IMR-90 (cell line): Measurements from ENCODE around the gene CTNND2.

ENCODE experiments used
- BHLHE40 ChIP-seq: fragments of 150-350 bp; IDR thresholded peaks from 2 replicates; pipeline ENCODE4 v1.6.1; 2016; ENCODE audit warnings: mild to moderate bottlenecking, low read depth, low read length
- CEBPB ChIP-seq: IDR thresholded peaks from 2 replicates; pipeline ENCODE4 v1.6.1; 2012; ENCODE audit warnings: low read depth, low read length, improper control_type of control experiment
- POLR2A ChIP-seq: IDR thresholded peaks from 2 replicates; pipeline ENCODE4 v1.6.1; 2012; ENCODE audit warnings: mild to moderate bottlenecking, low read depth, low read length
- RAD21 ChIP-seq: IDR thresholded peaks from 2 replicates; pipeline ENCODE4 v1.6.1; 2012; ENCODE audit warnings: low read length, improper control_type of control experiment
- TF ChIP-seq, protein P1 (sequence below): conservative IDR thresholded peaks from 2 replicates; pipeline ENCODE4 v1.5.1; 2012; ENCODE audit warnings: mild to moderate bottlenecking, low read depth, low read length, improper control_type of control experiment

DNA sequence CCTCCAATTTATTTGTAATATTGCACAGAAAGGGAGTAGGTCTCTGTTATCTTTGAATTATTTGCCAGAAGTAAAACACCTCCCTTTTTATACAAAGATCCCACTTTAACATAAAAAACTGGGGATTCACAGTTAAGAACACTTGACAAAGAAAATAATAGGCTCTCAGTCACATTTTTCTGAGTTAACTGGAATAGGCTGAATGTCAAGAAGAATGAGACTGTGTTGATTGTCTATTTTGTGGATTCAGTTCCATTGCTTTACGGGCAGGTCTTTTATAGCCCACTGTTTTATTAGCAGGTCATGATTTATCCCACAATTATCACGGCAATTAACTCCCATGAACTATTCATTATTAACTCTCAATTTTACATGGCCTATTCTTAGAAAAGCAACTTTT is 427.4 kb downstream of the CTNND2 start:
- TF ChIP-seq CEBPB = no peak
- TF ChIP-seq, protein P1, sequence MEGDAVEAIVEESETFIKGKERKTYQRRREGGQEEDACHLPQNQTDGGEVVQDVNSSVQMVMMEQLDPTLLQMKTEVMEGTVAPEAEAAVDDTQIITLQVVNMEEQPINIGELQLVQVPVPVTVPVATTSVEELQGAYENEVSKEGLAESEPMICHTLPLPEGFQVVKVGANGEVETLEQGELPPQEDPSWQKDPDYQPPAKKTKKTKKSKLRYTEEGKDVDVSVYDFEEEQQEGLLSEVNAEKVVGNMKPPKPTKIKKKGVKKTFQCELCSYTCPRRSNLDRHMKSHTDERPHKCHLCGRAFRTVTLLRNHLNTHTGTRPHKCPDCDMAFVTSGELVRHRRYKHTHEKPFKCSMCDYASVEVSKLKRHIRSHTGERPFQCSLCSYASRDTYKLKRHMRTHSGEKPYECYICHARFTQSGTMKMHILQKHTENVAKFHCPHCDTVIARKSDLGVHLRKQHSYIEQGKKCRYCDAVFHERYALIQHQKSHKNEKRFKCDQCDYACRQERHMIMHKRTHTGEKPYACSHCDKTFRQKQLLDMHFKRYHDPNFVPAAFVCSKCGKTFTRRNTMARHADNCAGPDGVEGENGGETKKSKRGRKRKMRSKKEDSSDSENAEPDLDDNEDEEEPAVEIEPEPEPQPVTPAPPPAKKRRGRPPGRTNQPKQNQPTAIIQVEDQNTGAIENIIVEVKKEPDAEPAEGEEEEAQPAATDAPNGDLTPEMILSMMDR = no peak
- TF ChIP-seq BHLHE40 = no peak
- TF ChIP-seq RAD21 = no peak
- no peak for TF ChIP-seq POLR2A
